HG03354 (cell line): ENCODE measurements around the gene FOXN1.

Source experiments
- ATAC-seq: cut with Tn5 transposase; IDR thresholded peaks from one replicate; pipeline ENCODE4 v1.9.1; 2021; ENCODE audit warnings: mild to moderate bottlenecking; ENCODE audit not compliant: unreplicated experiment, poor library complexity, severe bottlenecking

Gene FOXN1

GRCh38 chr17:28538296-28538895 is 32.2 kb downstream of the FOXN1 start:
- no peak for ATAC-seq

- ATAC-seq = no peak
Measured at GRCh38 chr17:28540231-28540630, 34.1 kb downstream of the FOXN1 start.

DNA sequence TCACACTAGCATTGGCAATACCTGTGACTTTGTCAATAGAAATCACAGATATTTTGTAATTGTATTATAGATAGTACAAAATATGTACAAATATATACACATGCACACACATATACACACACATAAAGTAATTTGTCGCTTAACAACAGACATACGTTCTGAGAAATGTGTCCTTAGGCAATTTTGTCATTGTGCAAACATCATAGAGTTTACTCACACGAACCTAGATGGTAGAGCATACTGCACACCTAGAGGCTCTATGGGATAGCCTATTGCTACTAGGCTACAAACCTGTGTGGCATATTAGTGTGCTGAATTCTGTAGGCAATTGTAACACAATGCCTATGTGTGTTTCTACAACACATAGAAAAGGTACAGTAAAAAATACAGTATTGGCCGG is 35.3 kb downstream of the FOXN1 start:
- ATAC-seq = no peak

GRCh38 chr17:28544402-28545140 is 38.4 kb downstream of the FOXN1 start:
- ATAC-seq = no peak

- no peak for ATAC-seq
Measured at GRCh38 chr17:28545141-28545503, 39.0 kb downstream of the FOXN1 start.

- ATAC-seq = no peak
Measured at GRCh38 chr17:28545787-28546415, 39.8 kb downstream of the FOXN1 start.

GRCh38 chr17:28547096-28547622 is 41.0 kb downstream of the FOXN1 start:
- ATAC-seq = no peak

- ATAC-seq = peak; percentile 33
Measured at GRCh38 chr17:28547623-28548416, 41.7 kb downstream of the FOXN1 start.

DNA sequence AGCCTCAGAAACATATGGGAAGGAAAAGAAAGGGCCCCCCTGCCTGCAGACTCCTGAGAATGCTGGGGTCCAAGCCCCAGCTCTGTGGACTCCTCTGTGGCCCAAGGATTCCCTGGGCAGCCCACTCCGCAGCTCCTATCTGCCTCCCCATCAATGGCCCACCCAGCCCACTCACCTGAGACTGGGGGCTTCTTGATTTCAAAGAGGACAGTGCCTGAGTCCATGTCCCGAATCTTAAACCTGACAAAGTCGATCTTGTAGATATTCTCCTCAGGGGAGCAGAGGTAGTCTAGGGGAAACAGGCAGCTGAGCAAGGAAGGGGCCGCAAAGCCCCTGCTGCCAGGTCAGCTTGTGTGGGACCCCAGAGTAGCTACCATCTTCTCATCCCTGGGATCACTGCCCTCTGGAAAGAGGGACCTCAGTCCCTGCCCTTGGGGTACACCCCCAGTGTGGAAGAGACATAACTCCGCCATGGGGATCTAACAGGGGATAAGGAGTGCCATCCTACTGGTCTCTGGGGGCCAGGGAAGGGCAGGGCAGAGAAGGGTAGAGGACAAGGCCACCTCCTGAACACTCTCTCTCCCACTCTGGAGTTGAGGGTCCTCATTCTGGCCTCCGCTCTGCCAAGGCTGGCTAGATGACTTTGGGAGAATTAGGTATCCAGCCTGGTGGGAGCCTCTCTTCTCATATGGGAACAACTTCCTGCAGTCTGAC is 42.4 kb downstream of the FOXN1 start:
- ATAC-seq = no peak

- peak; percentile 48 for ATAC-seq
Measured at GRCh38 chr17:28549236-28550132, 43.3 kb downstream of the FOXN1 start.

GRCh38 chr17:28550858-28551257 is 44.7 kb downstream of the FOXN1 start:
- ATAC-seq = no peak

DNA sequence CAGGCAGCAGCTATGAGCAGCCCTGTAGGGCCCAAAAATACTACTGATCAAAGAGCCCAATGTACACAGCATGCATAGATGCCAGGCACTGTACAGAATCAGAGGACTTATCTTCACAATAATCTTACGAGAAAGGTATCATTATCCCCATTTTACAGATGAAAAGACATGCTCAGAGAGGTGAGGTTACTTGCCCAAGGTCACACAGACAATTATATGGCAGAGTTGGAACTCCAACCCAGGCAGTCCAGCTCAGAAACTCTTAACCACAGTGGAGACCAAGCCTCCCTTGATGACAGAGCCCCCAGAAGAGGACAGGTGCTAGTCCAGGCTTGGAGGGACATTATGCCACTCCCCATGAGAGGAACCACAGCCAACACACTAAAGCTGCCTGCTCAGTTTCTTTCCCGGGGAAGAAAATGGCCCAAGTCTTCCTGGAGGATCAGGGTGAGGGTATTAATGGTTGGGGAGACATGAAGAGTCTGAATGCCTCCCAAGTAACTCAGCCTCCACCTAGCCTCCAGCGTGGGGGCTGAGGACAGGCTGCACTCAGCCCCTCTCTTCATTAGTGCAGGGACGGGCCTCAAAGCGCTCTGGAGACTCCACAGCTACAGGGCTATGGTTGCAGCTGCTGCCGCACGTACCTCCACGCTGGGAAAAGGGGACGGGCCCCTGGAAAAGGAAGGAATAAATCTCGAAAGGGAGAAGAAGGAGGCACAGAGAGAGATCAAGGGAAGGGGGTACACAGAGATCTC is 45.5 kb downstream of the FOXN1 start:
- ATAC-seq = peak; percentile 15

DNA sequence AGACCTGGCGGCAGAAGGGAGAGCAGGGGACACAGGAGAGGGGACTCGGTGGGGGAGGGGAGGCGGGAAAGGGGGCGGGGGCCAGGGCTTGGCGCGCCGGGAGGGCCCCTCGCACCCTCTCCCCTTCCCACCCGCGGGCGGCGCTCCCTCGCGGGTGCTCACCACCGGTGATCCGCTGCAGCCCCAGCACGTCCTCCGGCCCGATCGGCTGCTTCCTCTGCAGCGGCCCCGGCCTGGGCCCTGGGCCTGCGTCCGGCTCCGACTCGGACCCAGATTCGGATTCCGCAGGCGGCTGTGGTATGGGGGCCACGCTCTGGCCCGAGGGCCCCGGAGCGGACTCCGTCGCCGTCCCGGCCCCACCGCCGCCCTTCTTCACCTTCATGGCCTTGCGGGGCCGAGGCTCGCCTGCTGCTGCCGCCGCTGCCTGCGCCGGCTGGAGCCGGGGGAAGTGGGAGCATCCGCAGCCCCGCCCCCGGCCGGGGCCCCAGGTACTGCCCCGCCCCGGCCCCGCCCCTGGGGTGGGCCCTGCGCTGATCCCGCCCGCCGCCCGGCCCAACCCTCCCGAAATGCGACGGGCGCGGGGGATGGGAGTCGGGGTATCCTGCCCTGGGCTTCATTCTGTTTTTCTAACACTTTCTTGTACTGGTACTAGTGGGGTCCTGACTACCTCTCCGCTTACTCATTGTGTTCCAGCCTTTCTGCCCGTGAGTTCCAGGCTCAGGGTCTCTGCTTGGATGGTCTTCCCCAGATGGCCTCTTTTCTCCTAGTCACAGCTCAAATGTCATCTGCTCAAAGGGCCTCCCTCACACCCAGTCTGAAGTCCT is 46.2 kb downstream of the FOXN1 start, which contains the start of gene UNC119:
TSS of gene UNC119 (minus strand) at position 449 of the 824 bp plus-strand sequence. CDS start at position 382, 67 bp downstream.
- peak; percentile 60 for ATAC-seq

DNA sequence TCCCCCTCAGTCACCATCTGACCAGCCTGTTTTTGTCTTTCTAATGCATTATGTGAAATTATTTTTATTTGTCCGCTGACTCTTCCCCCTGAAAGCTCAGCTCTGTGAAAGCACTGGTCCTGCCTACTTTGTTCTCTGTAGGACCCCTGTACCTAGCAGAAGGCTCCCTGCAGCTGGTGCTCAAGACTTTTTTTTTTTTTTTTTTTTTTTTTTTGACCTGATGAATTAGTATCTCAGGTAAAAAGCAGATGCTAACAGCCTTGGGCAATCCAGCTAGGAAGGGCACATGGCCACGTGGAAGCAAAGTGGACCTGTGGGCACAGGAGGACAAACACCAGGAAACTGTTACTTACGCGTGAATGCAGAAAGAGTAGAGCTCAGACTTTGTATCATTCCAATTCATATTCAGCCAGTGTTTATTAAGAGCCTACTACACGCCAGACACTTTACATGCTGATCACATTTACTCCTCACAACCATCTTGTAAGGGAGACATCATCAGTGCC is 46.9 kb downstream of the FOXN1 start:
- no peak for ATAC-seq

DNA sequence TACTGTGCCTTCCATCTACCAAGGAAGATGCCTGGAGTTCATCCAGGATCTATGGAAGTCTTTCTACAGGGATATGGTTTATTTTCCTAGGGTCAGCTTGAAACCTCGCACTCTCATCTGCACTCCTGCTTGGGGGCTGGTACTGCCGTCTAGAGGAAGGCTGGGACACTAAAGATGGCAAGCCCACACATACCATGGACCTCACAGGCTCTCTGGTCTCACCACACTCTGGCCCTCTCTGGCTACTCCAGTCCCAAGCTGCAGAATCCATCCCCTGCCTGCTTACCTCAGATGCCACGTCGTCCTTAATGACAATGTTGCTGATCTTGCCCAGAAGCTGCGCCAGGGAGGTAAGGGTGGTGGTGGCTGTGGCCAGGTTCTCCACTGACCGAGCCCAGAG is 48.4 kb downstream of the FOXN1 start:
- no peak for ATAC-seq

DNA sequence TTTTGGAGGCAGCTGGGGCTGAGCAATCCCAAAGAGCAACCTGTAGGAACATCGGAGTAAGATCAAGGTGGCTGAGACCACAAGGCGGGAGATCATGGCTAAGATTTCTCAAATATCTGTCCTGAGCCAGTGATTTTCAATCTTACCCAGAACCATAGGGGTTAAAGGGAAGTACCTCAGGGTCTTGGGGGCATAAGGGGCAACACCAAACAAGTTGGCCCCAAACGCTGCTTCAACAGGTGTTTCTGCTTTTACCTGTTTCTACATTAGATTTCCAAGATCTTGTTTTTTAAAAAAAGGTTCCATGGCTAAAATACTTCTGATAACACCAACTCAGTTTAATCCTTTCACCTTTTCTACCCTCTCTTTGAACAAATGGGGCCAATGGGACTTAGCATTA is 48.9 kb downstream of the FOXN1 start:
- no peak for ATAC-seq

DNA sequence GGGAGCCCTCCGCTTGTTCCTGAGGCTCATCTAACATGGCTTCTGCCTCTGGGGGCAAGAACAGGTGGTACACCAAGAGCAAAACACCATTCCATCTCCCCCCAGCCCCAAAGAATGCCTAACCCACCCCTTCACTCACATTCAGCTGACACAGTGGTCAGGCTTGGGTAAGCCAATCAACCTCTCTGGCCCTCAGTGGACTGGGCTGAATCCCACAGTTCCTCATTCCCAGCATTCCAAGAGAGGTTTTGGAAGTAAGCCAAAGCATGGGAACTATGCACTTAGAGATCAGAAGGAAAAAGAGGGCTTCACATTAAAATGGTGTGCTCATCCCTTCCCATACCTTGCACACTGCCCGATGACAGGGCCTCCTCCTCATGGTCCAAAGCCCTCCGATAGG is 57.3 kb downstream of the FOXN1 start:
- ATAC-seq = no peak
